HEK293T (cell line): ENCODE results near the gene KMT2A.

Experiments used
- ARNT ChIP-seq: fragments of 450-650 bp; IDR thresholded peaks from 2 replicates; pipeline ENCODE4 v1.6.1; 2017; ENCODE audit warnings: mild to moderate bottlenecking
- BHLHE40 ChIP-seq: fragments of 450-650 bp; IDR thresholded peaks from 2 replicates; pipeline ENCODE4 v1.6.1; 2016; ENCODE audit warnings: mild to moderate bottlenecking, moderate library complexity, borderline replicate concordance
- FOXM1 ChIP-seq: fragments of 450-650 bp; IDR thresholded peaks from 2 replicates; pipeline ENCODE4 v1.6.1; 2017; ENCODE audit warnings: mild to moderate bottlenecking, borderline replicate concordance
- HDGF ChIP-seq: fragments of 450-650 bp; IDR thresholded peaks from 2 replicates; pipeline ENCODE4 v1.6.1; 2017; ENCODE audit warnings: antibody characterized with exemption, borderline replicate concordance
- L3MBTL2 ChIP-seq: fragments of 450-650 bp; conservative IDR thresholded peaks from 2 replicates; pipeline ENCODE4 v1.6.1; 2016; ENCODE audit warnings: mild to moderate bottlenecking
- LEF1 ChIP-seq: fragments of 450-650 bp; IDR thresholded peaks from 2 replicates; pipeline ENCODE4 v1.6.1; 2017; ENCODE audit warnings: mild to moderate bottlenecking, borderline replicate concordance
- NFRKB ChIP-seq: fragments of 450-650 bp; IDR thresholded peaks from 2 replicates; pipeline ENCODE4 v1.6.1; 2016; ENCODE audit warnings: mild to moderate bottlenecking, moderate library complexity
- PKNOX1 ChIP-seq: fragments of 450-650 bp; IDR thresholded peaks from 2 replicates; pipeline ENCODE4 v1.6.1; 2016
- SP1 ChIP-seq: fragments of 450-650 bp; IDR thresholded peaks from 2 replicates; pipeline ENCODE4 v1.6.1; 2017
- TARDBP ChIP-seq: fragments of 450-650 bp; IDR thresholded peaks from 2 replicates; pipeline ENCODE4 v1.6.1; 2016
- ZNF384 ChIP-seq: fragments of 450-650 bp; IDR thresholded peaks from 2 replicates; pipeline ENCODE4 v1.6.1; 2016

DNA sequence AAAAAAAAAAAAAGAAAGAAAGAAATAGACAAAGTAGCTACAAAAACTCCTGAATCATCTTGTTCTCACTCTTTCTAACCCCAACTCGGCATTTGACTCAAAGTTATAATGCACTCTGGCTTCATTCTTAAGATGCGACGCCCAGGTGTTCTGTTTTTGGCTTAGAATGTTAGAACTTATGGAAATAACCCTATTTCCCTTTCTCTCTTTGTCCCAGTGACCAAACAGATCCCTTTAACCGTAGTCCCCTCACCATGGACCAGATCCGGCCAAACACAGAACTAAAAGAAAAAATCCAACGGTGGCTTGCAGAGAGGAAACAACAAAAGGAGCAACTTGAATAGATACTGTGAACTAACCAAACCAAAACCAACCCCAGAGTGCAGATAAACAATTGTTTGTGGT is 40.2 kb upstream of the KMT2A start:
- TF ChIP-seq BHLHE40 (no peak), FOXM1 (no peak), NFRKB (no peak), PKNOX1 (no peak), HDGF (no peak), ARNT (no peak), L3MBTL2 (no peak), LEF1 (no peak), TARDBP (no peak), ZNF384 (no peak), SP1 (no peak)
